22Rv1 (cell line): ENCODE measurements around the gene LGALS9C.
"Not testable (repeated sequence)": the region's sequence is repeated elsewhere in the genome, so short reads cannot be mapped to it uniquely, and the experiment has no call there.

Experiments used
- CTCF ChIP-seq: fragments of 450-650 bp; IDR thresholded peaks from 2 replicates; pipeline ENCODE4 v1.5.1; 2017; ENCODE audit warnings: mild to moderate bottlenecking
- ZFX ChIP-seq: fragments of 450-650 bp; IDR thresholded peaks from 2 replicates; pipeline ENCODE4 v1.6.1; 2017; ENCODE audit warnings: antibody characterized with exemption, borderline replicate concordance

- not testable (repeated sequence) for TF ChIP-seq CTCF, ZFX
Observed at GRCh38 chr17:18507729-18508128, 31.1 kb downstream of the LGALS9C start.
